Measurements from ENCODE around the gene RANBP2.
"Not testable (repeated sequence)": the region's sequence is repeated elsewhere in the genome, so short reads cannot be mapped to it uniquely, and the experiment has no call there.

The RANBP2 gene

DNA sequence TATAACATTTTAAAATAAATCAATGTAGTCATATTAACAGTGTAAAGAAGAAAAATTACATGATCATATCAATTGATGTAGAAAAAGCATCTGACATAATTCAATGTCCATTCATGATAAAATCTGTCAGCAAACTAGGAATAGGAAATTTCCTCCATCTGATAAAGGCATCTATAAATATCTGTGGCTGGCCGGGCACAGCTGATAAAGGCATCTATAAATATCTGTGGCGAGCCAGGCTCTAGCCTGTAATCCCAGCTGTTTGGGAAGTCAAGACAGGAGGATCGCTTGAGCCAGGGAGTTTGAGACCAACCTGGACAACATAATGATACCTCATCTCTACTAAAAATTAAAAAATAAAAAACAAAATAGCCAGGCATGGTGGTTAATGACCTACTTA is 18.1 kb upstream of the RANBP2 start:
- H3K4me3 ChIP-seq (ENCODE audit: low read depth, low read length) = no peak overlapping the region
- H3K27ac ChIP-seq (ENCODE audit: low read depth, low read length) = no peak overlapping the region
- H3K9me3 ChIP-seq (ENCODE audit: control insufficient read depth, insufficient read depth, low read depth, low read length) = no peaks in the 10 kb centered on the region
- H3K9ac ChIP-seq (ENCODE audit: low read length) = no peak overlapping the region
- H3K4me1 ChIP-seq (ENCODE audit: control insufficient read depth, insufficient read depth, low read length) = no peaks in the 10 kb centered on the region
- H3K36me3 ChIP-seq (ENCODE audit: control insufficient read depth, insufficient read depth, low read length) = no peaks in the 10 kb centered on the region
- H3K27me3 ChIP-seq (ENCODE audit: control insufficient read depth, insufficient read depth, low read length) = no peaks in the 10 kb centered on the region

DNA sequence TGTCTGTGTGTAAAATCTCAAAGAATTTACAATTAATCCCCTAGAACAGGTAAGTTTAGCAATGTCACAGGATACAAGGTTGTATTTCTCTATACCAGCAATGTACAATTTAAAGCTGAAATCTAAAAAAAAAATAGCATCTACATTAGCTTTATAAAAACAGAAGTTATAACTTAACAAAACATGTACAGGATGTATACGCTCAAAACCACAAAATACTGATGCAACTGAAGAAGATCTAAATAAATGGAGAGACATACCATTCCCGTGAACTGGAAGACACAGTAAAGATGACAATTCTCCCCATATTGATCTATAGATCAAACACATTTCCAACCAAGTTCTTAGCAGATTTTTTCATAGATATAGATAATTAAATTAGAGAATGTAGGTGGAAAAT is 17.5 kb upstream of the RANBP2 start:
- H3K27ac ChIP-seq (ENCODE audit: low read depth, low read length) = no peak overlapping the region
- H3K36me3 ChIP-seq (ENCODE audit: control insufficient read depth, insufficient read depth, low read length) = no peaks in the 10 kb centered on the region
- no peaks in the 10 kb centered on the region for H3K9me3 ChIP-seq (ENCODE audit: control insufficient read depth, insufficient read depth, low read depth, low read length)
- no peaks in the 10 kb centered on the region for H3K27me3 ChIP-seq (ENCODE audit: control insufficient read depth, insufficient read depth, low read length)
- H3K9ac ChIP-seq (ENCODE audit: low read length) = no peak overlapping the region
- no peak overlapping the region for H3K4me3 ChIP-seq (ENCODE audit: low read depth, low read length)
- H3K4me1 ChIP-seq (ENCODE audit: control insufficient read depth, insufficient read depth, low read length) = no peaks in the 10 kb centered on the region

DNA sequence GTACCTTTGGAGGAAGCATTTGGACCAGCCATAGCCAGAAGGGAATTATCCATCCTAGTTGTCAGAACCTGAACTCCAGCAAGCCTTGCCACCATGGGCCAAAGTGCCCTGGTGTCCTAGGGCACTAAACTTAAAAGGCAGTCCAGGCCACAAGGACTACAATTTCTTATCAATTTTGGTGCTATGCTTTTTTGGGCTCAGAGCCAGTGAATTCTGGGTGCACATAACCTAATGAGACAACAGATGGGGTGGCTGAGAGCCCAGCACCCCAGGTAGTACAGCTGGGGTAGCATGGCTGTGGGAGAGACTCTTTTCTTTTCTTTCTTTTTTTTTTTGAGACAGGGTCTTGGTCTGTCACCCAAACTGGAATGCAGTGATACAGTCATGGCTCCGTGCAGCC is 14.4 kb upstream of the RANBP2 start:
- Histone ChIP-seq H3K4me3 (ENCODE audit: low read depth, low read length) (no peak overlapping the region), H3K27me3 (ENCODE audit: control insufficient read depth, insufficient read depth, low read length) (no peaks in the 10 kb centered on the region), H3K9me3 (ENCODE audit: control insufficient read depth, insufficient read depth, low read depth, low read length) (no peaks in the 10 kb centered on the region), H3K9ac (ENCODE audit: low read length) (no peak overlapping the region), H3K4me1 (ENCODE audit: control insufficient read depth, insufficient read depth, low read length) (no peaks in the 10 kb centered on the region), H3K27ac (ENCODE audit: low read depth, low read length) (no peak overlapping the region), H3K36me3 (ENCODE audit: control insufficient read depth, insufficient read depth, low read length) (no peaks in the 10 kb centered on the region)

DNA sequence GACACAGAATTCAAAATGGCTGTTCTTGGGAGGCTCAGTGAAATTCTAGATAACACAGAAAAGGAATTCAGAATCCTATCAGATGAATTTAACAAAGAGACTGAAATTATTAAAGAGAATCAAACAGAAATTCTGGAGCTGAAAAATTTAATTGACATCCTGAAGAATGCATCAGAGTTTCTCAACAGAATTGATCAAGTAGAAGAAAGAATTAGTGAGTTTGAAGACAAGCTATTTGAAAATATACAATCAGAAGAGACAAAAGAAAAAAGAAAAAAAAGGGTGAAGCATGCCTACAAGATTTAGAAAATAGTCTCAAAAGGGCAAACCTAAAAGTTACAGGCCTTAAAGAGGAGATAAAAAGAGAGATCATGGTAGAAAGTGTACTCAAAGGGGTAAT is 12.0 kb upstream of the RANBP2 start:
- no peaks in the 10 kb centered on the region for H3K27me3 ChIP-seq (ENCODE audit: control insufficient read depth, insufficient read depth, low read length)
- no peaks in the 10 kb centered on the region for H3K36me3 ChIP-seq (ENCODE audit: control insufficient read depth, insufficient read depth, low read length)
- no peak overlapping the region for H3K27ac ChIP-seq (ENCODE audit: low read depth, low read length)
- no peak overlapping the region for H3K4me3 ChIP-seq (ENCODE audit: low read depth, low read length)
- no peaks in the 10 kb centered on the region for H3K4me1 ChIP-seq (ENCODE audit: control insufficient read depth, insufficient read depth, low read length)
- no peaks in the 10 kb centered on the region for H3K9me3 ChIP-seq (ENCODE audit: control insufficient read depth, insufficient read depth, low read depth, low read length)
- H3K9ac ChIP-seq (ENCODE audit: low read length) = no peak overlapping the region

DNA sequence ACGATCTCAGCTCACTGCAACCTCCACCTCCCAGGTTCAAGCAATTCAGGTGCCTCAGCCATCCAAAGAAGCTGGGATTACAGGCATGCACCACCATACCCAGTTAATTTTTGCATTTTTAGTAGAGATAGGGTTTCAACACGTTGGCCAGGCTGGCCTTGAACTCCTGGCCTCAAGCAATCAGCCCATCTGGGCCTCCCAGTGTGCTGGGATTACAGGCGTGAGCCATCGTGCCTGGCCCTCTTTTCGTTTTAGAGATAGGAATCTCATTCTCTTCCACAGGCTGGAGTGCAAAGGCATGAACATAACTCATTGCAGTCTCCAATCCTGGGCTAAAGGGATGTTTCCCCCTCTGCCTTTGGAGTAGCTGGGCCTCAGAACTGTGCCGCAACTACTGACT is 2.3 kb upstream of the RANBP2 start:
- H3K36me3 ChIP-seq (ENCODE audit: control insufficient read depth, insufficient read depth, low read length); H3K9ac ChIP-seq (ENCODE audit: low read length); H3K27ac ChIP-seq (ENCODE audit: low read depth, low read length); H3K4me1 ChIP-seq (ENCODE audit: control insufficient read depth, insufficient read depth, low read length); H3K27me3 ChIP-seq (ENCODE audit: control insufficient read depth, insufficient read depth, low read length); H3K4me3 ChIP-seq (ENCODE audit: low read depth, low read length); H3K9me3 ChIP-seq (ENCODE audit: control insufficient read depth, insufficient read depth, low read depth, low read length): not testable (repeated sequence)

DNA sequence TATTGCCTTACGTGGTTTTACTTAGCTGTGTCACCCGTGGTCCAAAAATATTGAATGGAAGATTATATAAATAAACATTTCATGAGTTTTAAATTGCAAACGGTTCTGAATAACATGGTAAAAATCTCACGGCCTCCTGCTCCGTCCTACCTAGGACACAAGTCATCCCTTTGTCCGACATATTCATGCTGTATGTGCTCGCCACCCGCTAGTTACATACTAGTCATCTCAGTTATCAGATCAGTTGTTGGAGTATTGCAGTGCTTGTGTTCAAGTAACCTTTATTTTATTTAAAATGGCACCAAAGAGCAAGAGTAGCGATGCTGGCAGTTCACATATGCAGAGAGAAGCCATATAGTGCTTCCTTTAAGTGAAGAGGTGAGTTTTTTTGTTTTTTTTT is 6.8 kb downstream of the RANBP2 start:
- H3K4me3 ChIP-seq (ENCODE audit: low read depth, low read length); H3K4me1 ChIP-seq (ENCODE audit: control insufficient read depth, insufficient read depth, low read length); H3K36me3 ChIP-seq (ENCODE audit: control insufficient read depth, insufficient read depth, low read length); H3K27me3 ChIP-seq (ENCODE audit: control insufficient read depth, insufficient read depth, low read length); H3K9me3 ChIP-seq (ENCODE audit: control insufficient read depth, insufficient read depth, low read depth, low read length); H3K27ac ChIP-seq (ENCODE audit: low read depth, low read length); H3K9ac ChIP-seq (ENCODE audit: low read length): not testable (repeated sequence)

DNA sequence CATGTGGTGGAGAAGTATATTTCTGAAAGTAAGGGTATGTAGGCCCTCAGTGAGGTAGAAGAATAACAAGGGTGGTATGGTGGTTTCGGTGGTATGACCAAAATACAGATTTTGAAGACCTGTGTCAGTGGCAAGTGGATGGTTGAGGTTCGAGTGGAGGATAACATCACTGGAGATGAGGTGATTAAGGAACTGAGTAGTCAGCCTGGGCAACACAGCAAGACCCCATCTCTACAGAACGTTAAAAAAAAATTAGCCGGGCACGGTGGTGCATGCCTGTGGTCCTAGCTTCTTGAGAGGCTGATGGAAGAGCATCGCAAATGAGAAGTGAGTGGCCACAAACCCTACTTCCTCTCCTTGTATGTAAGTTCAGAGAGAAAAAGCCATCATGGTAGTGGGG is 15.4 kb downstream of the RANBP2 start:
- H3K4me3 ChIP-seq (ENCODE audit: low read depth, low read length); H3K9ac ChIP-seq (ENCODE audit: low read length); H3K9me3 ChIP-seq (ENCODE audit: control insufficient read depth, insufficient read depth, low read depth, low read length); H3K27ac ChIP-seq (ENCODE audit: low read depth, low read length); H3K27me3 ChIP-seq (ENCODE audit: control insufficient read depth, insufficient read depth, low read length); H3K4me1 ChIP-seq (ENCODE audit: control insufficient read depth, insufficient read depth, low read length): not testable (repeated sequence)
- peaks cover 34% of the 10 kb centered on the region for H3K36me3 ChIP-seq (ENCODE audit: control insufficient read depth, insufficient read depth, low read length)

DNA sequence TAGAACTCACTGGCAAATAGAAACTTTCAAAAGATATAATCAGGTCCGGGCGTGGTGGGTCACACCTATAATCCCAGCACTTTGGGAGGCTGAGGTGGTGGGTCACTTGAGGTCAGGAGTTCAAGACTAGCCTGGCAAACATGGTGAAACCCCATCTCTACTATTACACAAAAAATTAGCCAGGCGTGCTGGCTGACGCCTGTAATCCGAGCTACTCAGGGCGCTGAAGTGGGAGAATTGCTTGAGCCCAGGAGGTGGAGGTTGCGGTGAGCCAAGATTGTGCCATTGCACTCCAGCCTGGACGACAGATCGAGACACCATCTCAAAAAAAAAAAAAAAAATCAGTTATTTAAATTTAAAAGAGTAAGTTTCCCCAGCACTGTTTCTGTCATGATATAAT is 38.7 kb downstream of the RANBP2 start:
- not testable (repeated sequence) for H3K9ac ChIP-seq (ENCODE audit: low read length); H3K27ac ChIP-seq (ENCODE audit: low read depth, low read length); H3K9me3 ChIP-seq (ENCODE audit: control insufficient read depth, insufficient read depth, low read depth, low read length); H3K27me3 ChIP-seq (ENCODE audit: control insufficient read depth, insufficient read depth, low read length); H3K4me1 ChIP-seq (ENCODE audit: control insufficient read depth, insufficient read depth, low read length); H3K4me3 ChIP-seq (ENCODE audit: low read depth, low read length)
- peaks cover 42% of the 10 kb centered on the region for H3K36me3 ChIP-seq (ENCODE audit: control insufficient read depth, insufficient read depth, low read length)

DNA sequence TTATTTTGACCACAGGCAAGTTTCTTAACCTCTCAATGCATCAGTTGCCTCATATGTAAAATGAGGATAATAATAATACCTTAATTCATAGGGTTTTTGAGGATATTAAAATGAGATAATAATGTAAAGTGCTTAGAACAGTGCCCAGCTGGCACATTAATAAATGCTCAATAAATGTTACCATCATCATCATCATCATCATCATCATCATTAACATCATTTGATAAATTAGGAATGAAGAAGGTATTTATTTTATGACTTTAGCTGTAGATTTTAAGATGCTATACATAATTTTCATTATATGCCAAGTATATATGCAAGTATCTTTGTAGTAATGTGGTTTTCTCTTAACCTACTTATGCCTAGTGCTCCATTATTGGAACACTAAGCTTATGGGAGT is 43.3 kb downstream of the RANBP2 start:
- not testable (repeated sequence) for H3K9ac ChIP-seq (ENCODE audit: low read length); H3K4me1 ChIP-seq (ENCODE audit: control insufficient read depth, insufficient read depth, low read length); H3K9me3 ChIP-seq (ENCODE audit: control insufficient read depth, insufficient read depth, low read depth, low read length); H3K4me3 ChIP-seq (ENCODE audit: low read depth, low read length); H3K27ac ChIP-seq (ENCODE audit: low read depth, low read length); H3K27me3 ChIP-seq (ENCODE audit: control insufficient read depth, insufficient read depth, low read length)
- H3K36me3 ChIP-seq (ENCODE audit: control insufficient read depth, insufficient read depth, low read length) = peaks cover 56% of the 10 kb centered on the region

DNA sequence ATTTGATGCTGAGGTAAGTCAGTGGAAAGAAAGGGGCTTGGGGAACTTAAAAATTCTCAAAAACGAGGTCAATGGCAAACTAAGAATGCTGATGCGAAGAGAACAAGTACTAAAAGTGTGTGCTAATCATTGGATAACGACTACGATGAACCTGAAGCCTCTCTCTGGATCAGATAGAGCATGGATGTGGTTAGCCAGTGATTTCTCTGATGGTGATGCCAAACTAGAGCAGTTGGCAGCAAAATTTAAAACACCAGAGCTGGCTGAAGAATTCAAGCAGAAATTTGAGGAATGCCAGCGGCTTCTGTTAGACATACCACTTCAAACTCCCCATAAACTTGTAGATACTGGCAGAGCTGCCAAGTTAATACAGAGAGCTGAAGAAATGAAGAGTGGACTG is 47.4 kb downstream of the RANBP2 start:
- not testable (repeated sequence) for H3K9me3 ChIP-seq (ENCODE audit: control insufficient read depth, insufficient read depth, low read depth, low read length); H3K9ac ChIP-seq (ENCODE audit: low read length); H3K4me3 ChIP-seq (ENCODE audit: low read depth, low read length); H3K27ac ChIP-seq (ENCODE audit: low read depth, low read length); H3K4me1 ChIP-seq (ENCODE audit: control insufficient read depth, insufficient read depth, low read length); H3K27me3 ChIP-seq (ENCODE audit: control insufficient read depth, insufficient read depth, low read length)
- peaks cover 52% of the 10 kb centered on the region for H3K36me3 ChIP-seq (ENCODE audit: control insufficient read depth, insufficient read depth, low read length)

DNA sequence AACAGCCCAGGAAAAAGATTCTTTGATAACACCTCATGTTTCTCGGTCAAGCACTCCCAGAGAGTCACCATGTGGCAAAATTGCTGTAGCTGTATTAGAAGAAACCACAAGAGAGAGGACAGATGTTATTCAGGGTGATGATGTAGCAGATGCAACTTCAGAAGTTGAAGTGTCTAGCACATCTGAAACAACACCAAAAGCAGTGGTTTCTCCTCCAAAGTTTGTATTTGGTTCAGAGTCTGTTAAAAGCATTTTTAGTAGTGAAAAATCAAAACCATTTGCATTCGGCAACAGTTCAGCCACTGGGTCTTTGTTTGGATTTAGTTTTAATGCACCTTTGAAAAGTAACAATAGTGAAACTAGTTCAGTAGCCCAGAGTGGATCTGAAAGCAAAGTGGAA is 48.6 kb downstream of the RANBP2 start:
- H3K27ac ChIP-seq (ENCODE audit: low read depth, low read length); H3K27me3 ChIP-seq (ENCODE audit: control insufficient read depth, insufficient read depth, low read length); H3K9me3 ChIP-seq (ENCODE audit: control insufficient read depth, insufficient read depth, low read depth, low read length); H3K4me1 ChIP-seq (ENCODE audit: control insufficient read depth, insufficient read depth, low read length); H3K4me3 ChIP-seq (ENCODE audit: low read depth, low read length); H3K9ac ChIP-seq (ENCODE audit: low read length): not testable (repeated sequence)
- peaks cover 60% of the 10 kb centered on the region for H3K36me3 ChIP-seq (ENCODE audit: control insufficient read depth, insufficient read depth, low read length)

DNA sequence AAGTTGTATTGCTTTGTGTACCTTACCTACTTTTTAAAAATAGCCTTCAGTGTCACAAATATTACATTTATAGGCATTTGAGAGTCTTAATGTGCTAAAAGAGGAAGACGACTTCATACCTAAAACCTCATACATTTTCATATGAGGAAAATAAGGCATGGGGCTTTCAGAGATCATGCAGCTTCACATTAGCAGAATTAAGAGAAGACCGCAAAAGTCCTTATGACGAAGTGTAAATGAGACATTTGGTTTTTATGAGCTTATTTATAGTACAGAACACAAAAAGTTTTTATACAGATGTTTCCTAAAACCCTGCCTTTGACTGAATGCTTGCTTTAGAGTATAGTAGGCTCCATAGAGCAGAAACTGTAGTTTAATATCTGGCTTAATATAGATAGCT is 57.2 kb downstream of the RANBP2 start:
- H3K27ac ChIP-seq (ENCODE audit: low read depth, low read length) = no peak overlapping the region
- H3K4me1 ChIP-seq (ENCODE audit: control insufficient read depth, insufficient read depth, low read length) = no peaks in the 10 kb centered on the region
- H3K9ac ChIP-seq (ENCODE audit: low read length) = no peak overlapping the region
- H3K4me3 ChIP-seq (ENCODE audit: low read depth, low read length) = no peak overlapping the region
- no peaks in the 10 kb centered on the region for H3K27me3 ChIP-seq (ENCODE audit: control insufficient read depth, insufficient read depth, low read length)
- H3K36me3 ChIP-seq (ENCODE audit: control insufficient read depth, insufficient read depth, low read length) = peaks cover 83% of the 10 kb centered on the region
- H3K9me3 ChIP-seq (ENCODE audit: control insufficient read depth, insufficient read depth, low read depth, low read length) = no peaks in the 10 kb centered on the region

All from HUES6 (cell line).